Neural progenitor cell (in vitro differentiated cells): ENCODE measurements around the gene ALMS1.

ENCODE experiments used
- EZH2phosphoT487 ChIP-seq: fragments of 200-600 bp; sonication (generic); IDR thresholded peaks from 2 replicates; pipeline ENCODE4 v1.6.1; 2017; ENCODE audit warnings: antibody characterized with exemption
- TF ChIP-seq, protein P1 (sequence below): fragments of 200-600 bp; sonication (generic); IDR thresholded peaks from 2 replicates; pipeline ENCODE4 v1.5.1; 2017; ENCODE audit warnings: antibody characterized with exemption, mild to moderate bottlenecking

DNA sequence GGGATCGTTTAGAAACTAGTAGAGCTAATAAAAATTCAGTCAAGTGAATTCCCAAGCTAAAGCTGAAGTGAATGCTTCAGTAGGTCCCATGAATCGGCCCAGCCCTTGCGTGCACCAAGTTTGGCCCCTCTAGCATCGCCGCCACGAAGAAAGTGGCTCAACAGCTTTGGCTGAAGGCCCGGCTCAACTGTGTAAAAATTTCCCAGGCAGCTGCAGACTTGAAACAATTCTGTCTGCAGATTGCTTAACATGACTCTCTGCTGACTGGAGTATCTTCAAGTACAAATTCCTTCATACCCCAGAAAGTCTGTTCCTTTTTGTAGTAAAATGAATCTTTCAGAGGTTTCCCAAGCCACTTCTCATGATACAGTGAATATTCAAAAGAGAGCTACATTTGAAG is 32.7 kb downstream of the ALMS1 start:
- no peak for TF ChIP-seq EZH2phosphoT487
- TF ChIP-seq, protein P1, sequence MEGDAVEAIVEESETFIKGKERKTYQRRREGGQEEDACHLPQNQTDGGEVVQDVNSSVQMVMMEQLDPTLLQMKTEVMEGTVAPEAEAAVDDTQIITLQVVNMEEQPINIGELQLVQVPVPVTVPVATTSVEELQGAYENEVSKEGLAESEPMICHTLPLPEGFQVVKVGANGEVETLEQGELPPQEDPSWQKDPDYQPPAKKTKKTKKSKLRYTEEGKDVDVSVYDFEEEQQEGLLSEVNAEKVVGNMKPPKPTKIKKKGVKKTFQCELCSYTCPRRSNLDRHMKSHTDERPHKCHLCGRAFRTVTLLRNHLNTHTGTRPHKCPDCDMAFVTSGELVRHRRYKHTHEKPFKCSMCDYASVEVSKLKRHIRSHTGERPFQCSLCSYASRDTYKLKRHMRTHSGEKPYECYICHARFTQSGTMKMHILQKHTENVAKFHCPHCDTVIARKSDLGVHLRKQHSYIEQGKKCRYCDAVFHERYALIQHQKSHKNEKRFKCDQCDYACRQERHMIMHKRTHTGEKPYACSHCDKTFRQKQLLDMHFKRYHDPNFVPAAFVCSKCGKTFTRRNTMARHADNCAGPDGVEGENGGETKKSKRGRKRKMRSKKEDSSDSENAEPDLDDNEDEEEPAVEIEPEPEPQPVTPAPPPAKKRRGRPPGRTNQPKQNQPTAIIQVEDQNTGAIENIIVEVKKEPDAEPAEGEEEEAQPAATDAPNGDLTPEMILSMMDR = no peak
